ENCODE data around the gene SFTPA2.
"Not testable (repeated sequence)": the region's sequence is repeated elsewhere in the genome, so short reads cannot be mapped to it uniquely, and the experiment has no call there.

The SFTPA2 gene

DNA sequence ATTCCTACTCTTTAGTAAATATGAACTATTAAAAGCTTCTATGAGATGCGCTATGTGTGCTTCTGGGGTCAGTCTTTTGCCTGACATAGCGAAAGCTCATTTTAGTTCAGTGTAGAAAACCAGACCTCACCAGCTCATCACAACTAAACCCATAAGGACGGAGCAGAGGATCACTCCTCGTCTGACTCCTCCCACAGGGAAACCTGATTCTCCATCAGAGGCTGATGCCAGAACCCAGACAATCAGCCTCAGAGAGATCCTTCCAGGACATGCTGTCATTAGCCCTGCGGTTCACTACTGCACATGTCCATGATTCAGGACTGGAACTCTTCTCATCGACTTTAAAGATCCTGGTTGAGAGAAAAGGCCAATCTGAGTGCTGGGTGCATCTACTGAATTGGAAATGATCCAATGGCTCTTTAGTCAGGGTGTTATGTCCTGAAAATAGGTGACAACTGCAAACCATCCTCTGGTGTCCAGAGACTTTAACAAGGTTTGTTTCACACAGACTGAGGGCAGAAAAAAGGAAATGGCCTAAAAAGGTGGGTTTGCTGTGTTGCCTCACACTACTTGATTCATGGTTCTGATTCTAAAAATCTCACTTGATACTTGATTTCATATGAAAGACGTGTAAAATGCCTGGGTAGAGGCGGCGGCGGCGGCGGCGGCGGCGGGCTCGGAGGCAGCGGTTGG, 48.2 kb downstream of the SFTPA2 start, which contains the start of gene EIF5AL1:
Gene EIF5AL1, plus strand, starts transcription at position 643 of the 693 bp plus-strand sequence. CDS start 117 bp downstream, outside the sequence.
- not testable (repeated sequence) for DNase-seq (ENCODE audit: low read depth)

DNA sequence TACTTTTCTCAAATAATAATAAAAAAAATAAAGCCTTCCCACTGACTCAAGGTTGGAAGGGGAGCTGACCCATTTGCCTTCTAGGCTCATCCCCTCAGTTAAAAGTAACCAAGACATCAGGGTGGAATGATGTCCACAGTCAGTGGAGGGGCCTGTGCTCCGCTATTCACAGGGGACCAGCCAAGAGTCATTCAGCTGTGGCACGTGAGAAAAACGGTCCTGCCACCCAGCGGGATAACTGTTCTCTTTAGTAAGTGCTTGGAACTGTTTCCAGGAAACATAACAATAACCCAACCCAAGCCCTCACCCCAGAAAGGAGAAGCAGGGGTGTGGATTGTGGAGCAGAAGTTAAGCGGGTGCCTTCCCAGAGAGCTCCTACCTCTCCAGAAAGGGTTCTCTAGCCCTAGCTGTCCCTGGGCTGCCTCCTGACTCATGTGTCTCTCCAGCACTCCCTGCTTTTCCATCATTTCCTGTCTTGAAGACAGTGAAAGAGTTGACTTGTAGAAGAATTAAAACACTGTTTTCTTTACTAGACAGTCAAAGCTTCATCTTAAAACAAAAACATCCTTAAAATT, 50.2 kb downstream of the SFTPA2 start:
- DNase-seq (ENCODE audit: low read depth): not testable (repeated sequence)

DNA sequence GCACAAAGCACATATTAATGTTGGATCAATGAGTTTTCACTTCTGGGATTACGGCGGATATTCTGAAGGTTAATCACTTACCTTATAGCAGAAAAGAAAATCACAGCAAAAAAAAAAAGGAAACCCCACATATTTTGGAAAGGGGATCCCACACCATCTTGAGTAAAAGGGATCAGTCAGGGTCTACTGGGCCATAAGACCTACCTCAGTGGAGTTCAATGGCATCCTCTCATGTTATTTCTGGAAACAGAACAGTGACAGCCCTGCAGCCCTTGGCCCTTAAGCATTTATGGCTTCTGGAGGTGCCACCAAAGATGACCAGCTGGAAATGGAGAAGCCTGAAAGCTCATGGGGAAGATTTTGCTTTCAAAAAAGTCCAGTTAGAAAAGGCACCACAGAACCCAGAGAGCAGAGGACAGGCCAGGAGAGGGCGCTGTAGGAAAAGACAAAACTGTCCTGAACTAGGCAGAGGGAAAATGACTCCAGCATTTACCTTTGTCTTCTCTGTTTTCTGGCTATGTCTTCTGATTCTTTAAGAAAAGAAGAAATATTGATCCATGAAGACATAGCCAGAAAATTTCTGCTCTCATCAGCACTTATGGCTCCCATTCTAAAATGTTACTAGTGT, 50.8 kb downstream of the SFTPA2 start:
- DNase-seq (ENCODE audit: low read depth): not testable (repeated sequence)

DNA sequence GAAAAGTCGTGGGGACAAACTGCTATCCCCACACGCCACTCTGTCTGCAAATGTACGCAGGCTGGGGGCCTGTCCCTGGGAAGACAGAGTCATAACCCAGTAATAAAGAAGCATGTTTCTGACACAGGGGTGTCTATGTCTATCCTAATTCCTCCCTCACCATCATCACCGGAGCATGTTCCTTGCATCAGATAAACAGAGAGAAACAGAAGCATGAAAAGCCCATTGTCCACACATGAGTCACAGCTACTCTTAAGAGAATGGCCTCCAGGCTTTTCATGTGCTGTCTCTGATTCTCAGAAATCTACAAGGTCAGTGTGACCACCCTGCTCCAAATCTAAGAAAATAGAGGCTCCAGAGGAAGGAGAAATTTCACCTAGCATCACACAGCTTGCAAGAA, 52.0 kb downstream of the SFTPA2 start:
- not testable (repeated sequence) for DNase-seq (ENCODE audit: low read depth)

DNA sequence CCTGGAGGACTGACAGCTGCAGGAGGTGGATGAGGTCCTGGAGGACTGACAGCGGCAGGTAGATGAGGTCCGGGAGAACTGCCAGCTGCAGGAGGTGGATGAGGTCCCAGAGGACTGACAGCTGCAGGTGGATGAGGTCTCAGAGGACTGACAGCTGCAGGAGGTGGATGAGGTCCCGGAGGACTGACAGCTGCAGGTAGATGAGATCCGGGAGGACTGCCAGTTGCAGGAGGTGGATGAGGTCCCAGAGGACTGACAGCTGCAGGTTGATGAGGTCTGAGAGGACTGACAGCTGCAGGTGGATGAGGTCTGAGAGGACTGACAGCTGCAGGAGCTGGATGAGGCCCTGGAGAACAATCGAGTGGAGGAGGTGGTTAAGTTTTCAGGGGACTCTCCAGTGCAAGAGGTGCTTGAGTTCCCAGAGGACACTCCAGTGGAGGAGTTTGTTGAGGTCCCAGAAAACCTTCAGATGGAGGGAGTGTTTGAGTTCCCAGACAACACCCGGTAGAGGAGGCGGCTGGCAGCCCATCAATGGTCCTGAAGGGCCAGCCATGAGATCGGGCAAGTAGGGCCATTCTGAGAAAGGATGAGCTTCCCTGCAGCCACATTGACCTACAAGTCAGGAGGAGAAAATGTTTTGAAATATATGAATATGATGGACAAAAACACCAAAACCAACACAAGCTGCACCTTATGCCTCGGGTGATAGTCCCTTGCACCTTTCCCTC, 52.6 kb downstream of the SFTPA2 start:
- DNase-seq (ENCODE audit: low read depth): no peak
